LNCAP (cell line): ENCODE data around the gene MLLT3.

ENCODE experiments used
- TF ChIP-seq, protein P1 (sequence below): fragments of 450-650 bp; IDR thresholded peaks from 2 replicates; pipeline ENCODE4 v1.5.1; 2017; ENCODE audit warnings: mild to moderate bottlenecking

The MLLT3 gene

DNA sequence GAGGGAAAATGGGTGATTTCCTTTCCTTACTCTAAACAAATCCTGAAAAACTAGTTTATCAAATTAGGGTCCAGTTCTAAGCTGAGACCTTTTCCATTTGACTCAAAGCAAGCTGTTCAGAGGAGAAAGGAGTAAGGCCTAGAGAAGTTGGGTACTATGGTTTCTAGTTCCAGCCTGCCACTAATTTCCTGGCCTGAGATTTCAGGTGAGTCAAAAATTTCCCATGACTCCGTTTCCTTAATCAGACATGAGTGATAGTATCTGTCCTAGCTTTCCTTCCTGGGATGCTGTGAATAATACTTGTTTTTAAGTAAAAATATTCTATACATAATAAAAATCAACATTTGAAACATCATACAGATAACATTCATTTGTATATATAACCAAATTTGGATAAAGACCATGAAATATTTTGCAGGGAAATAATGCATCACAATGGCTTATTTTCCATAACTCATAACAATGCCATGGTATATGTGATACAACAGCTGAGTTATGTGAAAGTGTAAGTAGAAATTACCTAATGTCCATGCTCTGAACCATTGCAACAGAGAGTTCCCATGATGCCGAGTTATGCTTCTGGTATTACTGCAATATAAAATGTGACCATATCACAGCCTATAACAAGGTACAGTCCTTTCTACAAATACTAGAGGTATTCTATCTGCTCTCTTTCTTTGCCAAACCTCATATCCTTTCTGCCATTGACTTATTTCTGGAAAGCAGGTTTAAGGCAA is 142.7 kb downstream of the MLLT3 start:
- TF ChIP-seq, protein P1, sequence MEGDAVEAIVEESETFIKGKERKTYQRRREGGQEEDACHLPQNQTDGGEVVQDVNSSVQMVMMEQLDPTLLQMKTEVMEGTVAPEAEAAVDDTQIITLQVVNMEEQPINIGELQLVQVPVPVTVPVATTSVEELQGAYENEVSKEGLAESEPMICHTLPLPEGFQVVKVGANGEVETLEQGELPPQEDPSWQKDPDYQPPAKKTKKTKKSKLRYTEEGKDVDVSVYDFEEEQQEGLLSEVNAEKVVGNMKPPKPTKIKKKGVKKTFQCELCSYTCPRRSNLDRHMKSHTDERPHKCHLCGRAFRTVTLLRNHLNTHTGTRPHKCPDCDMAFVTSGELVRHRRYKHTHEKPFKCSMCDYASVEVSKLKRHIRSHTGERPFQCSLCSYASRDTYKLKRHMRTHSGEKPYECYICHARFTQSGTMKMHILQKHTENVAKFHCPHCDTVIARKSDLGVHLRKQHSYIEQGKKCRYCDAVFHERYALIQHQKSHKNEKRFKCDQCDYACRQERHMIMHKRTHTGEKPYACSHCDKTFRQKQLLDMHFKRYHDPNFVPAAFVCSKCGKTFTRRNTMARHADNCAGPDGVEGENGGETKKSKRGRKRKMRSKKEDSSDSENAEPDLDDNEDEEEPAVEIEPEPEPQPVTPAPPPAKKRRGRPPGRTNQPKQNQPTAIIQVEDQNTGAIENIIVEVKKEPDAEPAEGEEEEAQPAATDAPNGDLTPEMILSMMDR: no peak

DNA sequence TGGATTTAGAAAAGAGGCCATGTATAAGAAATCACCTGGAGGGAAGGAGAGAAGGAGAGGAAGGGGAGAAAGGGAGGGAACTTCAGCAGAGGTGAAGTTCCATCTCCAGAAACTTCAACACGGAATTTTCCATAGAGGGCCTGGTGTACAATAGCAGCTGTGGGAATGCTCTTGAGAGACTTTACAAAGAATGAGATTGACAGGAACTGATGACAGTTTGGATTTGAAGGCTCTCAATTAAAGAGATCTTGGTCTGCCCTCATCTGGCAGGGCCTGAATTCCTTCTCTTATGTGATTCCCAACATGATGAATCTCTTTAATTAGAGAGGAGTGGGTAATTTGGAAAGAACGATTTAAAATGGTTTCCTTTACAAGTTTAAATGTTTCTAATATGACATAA is 143.5 kb downstream of the MLLT3 start:
- TF ChIP-seq, protein P1: no peak

DNA sequence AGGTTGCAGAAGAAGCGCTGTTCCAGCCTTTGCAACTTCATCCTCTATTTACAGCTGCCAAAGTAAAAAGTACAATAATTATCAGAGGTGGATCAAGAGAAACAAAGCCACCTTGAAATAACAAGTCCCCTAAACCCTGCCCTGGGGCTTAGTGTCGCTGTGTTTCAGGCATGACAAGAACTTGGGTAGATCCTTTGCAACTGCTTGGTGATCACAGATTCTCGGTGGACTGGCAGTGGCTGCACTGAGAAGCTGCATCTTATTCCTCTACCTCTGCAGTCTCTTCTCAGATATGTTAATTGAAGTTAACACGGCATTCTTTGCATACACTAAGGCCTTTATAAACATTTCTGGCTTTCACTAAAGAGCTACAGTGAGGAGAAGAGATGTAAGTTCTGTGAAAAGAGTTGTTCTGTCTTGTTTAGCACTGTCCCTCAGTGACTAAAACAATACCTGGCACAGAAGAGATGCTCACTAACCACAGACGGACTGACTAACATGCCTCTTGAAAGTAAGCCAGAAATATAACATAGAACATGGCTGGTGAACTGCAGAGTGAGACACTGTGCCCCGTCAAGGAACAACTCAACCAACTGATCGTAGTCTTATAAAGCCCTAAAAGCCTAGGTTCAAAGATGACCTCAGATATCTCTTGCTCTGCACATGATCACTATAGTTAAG is 144.2 kb downstream of the MLLT3 start:
- TF ChIP-seq, protein P1: no peak

DNA sequence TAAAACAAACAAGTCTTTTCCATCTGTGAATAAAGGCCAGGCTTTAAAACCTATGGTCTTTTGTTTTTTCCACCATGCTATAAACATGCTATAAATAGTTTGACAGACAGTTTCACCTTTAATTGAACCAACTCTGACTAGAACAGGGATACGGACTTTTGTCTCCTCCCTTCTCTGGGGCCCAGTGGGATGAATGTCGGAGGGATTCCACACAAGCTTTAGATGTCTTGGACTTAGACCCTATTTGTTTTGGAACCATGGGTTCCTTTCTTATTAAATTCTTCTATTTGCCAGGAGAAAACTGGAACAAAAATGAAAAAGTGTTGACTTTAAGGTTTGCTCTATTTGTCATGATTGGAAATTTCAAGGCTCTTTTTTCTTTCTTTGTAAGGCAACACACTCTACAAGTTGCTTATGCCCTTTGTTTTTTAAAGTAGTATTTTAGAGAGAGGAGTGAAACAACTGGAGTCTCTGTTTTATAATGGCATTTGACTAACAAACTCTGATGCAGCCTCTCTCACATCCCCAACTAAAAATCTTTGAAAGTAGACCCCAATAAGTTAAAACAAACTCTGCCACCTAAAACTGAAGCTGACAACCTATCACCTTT is 145.3 kb downstream of the MLLT3 start:
- TF ChIP-seq, protein P1: no peak

DNA sequence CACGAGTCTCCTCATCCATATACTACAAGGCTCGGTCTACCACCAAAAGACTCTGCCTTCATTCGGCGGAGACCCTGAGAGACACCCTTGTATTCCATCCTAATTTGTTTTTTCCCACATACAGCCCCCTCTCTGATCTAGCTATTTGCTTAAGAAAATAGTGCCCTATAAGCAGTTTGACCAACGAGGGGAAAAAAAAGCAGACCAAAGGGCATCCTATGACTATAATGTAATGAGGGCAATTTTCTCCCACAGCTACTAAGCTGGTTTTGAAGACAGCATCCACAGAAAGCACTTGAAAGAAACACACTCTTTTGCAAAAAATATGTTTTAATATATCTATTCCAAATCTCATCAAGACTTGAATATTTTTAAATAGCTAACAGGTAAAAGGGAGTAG is 147.8 kb downstream of the MLLT3 start:
- TF ChIP-seq, protein P1: no peak

DNA sequence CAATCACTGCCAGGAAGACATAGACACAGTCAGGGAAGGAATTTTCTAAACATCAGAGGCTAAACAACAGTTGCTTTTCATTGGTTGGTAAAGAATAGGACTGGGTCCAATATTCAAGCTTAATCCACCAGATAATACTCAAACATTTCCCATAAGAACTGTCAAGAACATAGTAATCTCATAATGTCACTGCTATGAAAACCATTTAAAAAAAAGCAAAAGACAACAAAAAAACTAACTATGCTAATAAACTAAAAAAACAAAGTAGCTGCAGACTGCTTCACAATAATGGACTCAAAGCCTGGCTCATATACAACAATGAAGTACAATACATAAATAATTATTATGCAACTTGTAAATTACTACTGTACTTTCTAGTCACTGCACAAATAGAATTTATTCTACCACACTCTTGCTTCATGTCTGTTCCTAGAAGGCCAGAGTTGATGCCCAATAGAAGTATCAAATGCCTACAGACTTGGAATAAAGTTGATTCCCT is 148.7 kb downstream of the MLLT3 start:
- TF ChIP-seq, protein P1: no peak

DNA sequence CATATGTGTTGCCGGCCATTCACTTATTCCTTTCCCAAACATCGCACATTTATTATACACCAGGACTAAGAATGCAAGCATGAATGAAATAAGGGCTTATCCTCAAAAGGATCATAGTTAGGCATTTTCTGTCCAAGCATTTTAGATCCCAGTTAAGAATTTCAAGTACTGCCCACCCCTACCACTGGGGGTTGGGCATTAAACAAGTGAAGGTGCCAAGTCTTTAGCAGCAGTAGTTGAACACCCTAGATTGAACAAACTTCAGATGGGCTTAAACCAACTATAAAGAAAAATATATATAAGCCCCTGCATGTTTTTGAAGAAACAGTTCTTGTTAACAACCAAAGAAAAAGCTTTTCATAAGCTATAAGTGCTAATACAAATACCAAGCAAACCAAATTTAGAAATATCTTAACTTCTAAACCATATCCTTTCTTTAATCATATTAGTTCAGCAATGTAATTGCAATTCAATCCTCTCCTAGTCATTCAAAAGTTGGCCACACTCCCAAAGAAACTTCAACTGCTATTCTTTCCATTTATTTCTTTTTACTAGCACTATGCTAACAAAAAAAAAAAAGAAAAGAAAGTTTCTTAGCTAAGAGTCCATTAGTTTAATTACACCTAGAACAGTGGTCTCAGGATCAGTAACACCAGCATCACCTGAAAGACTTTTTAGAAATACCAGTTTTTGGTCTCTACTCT is 149.8 kb downstream of the MLLT3 start:
- TF ChIP-seq, protein P1: no peak
